Femur (tissue), 1 donor: ENCODE measurements around the gene PSMC3.

Source experiments
- DNase-seq: peaks from one replicate; pipeline ENCODE4 v3.0.0-alpha.2; 2017

The PSMC3 gene

GRCh38 chr11:47426062-47426956, at the start of gene PSMC3:
Gene PSMC3 (minus strand): TSS chr11:47426439. CDS start chr11:47426279, 160 bp downstream.
- DNase-seq: peak; percentile 99

- DNase-seq: no peak
Measured at GRCh38 chr11:47470671-47471070, 44.4 kb upstream of the PSMC3 start.

- DNase-seq: no peak
Measured at GRCh38 chr11:47469361-47470179, 43.3 kb upstream of the PSMC3 start.

- no peak for DNase-seq
Measured at GRCh38 chr11:47468598-47469214, 42.5 kb upstream of the PSMC3 start.

GRCh38 chr11:47467357-47467756, 41.1 kb upstream of the PSMC3 start:
- no peak for DNase-seq

GRCh38 chr11:47466701-47467250, 40.5 kb upstream of the PSMC3 start:
- DNase-seq: peak; percentile 57

- no peak for DNase-seq
Measured at GRCh38 chr11:47466201-47466600, 40.0 kb upstream of the PSMC3 start.

- no peak for DNase-seq
Measured at GRCh38 chr11:47464483-47464882, 38.2 kb upstream of the PSMC3 start.

GRCh38 chr11:47461876-47462275, 35.6 kb upstream of the PSMC3 start:
- no peak for DNase-seq

- DNase-seq: no peak
Measured at GRCh38 chr11:47460571-47461235, 34.5 kb upstream of the PSMC3 start.

- DNase-seq: peak; percentile 84
Measured at GRCh38 chr11:47454258-47454671, 28.0 kb upstream of the PSMC3 start.

- no peak for DNase-seq
Measured at GRCh38 chr11:47453365-47453764, 27.1 kb upstream of the PSMC3 start.

GRCh38 chr11:47451990-47452389, 25.8 kb upstream of the PSMC3 start:
- DNase-seq: no peak

GRCh38 chr11:47451436-47451835, 25.2 kb upstream of the PSMC3 start:
- DNase-seq: no peak

- no peak for DNase-seq
Measured at GRCh38 chr11:47449541-47449940, 23.3 kb upstream of the PSMC3 start.

GRCh38 chr11:47448566-47449427, 22.6 kb upstream of the PSMC3 start, which contains the start of gene RAPSN:
Gene RAPSN (minus strand): TSS chr11:47449136. CDS start chr11:47448964, 172 bp downstream.
- peak; percentile 74 for DNase-seq

GRCh38 chr11:47447906-47448305, 21.7 kb upstream of the PSMC3 start:
- no peak for DNase-seq

GRCh38 chr11:47446833-47447232, 20.6 kb upstream of the PSMC3 start:
- DNase-seq: no peak

GRCh38 chr11:47445840-47446239, 19.6 kb upstream of the PSMC3 start:
- DNase-seq: no peak

- DNase-seq: no peak
Measured at GRCh38 chr11:47443817-47444216, 17.6 kb upstream of the PSMC3 start.

GRCh38 chr11:47443028-47443700, 16.9 kb upstream of the PSMC3 start:
- no peak for DNase-seq
